ENCODE results near the gene PIK3R6.
A peak's percentile ranks its signal among the peaks of the same experiment; 100 is the strongest.
"Not testable (repeated sequence)": the region's sequence is repeated elsewhere in the genome, so short reads cannot be mapped to it uniquely, and the experiment has no call there.

The PIK3R6 gene

GRCh38 chr17:8888704-8889302, 21.3 kb upstream of the PIK3R6 start:
- no peak overlapping the region for H3K4me3 ChIP-seq (ENCODE audit: control insufficient read depth, low read depth, low read length)
- TF ChIP-seq CTCF (conservative IDR thresholded peaks at IDR 0.05; ENCODE audit: control insufficient read depth, insufficient read depth, low read depth, low read length) = no peak
- DNase-seq (ENCODE audit: low read depth) = no peak

GRCh38 chr17:8887834-8888703, 20.6 kb upstream of the PIK3R6 start:
- peak; percentile 46 for TF ChIP-seq CTCF (conservative IDR thresholded peaks at IDR 0.05; ENCODE audit: control insufficient read depth, insufficient read depth, low read depth, low read length)
- peak; percentile 49 for DNase-seq (ENCODE audit: low read depth)
- H3K4me3 ChIP-seq (ENCODE audit: control insufficient read depth, low read depth, low read length) = no peak overlapping the region

- no peak for TF ChIP-seq CTCF (conservative IDR thresholded peaks at IDR 0.05; ENCODE audit: control insufficient read depth, insufficient read depth, low read depth, low read length)
- no peak for DNase-seq (ENCODE audit: low read depth)
Observed at GRCh38 chr17:8887301-8887700, 19.8 kb upstream of the PIK3R6 start.

GRCh38 chr17:8885967-8886684, 18.7 kb upstream of the PIK3R6 start:
- no peak overlapping the region for H3K4me3 ChIP-seq (ENCODE audit: control insufficient read depth, low read depth, low read length)
- no peak for TF ChIP-seq CTCF (conservative IDR thresholded peaks at IDR 0.05; ENCODE audit: control insufficient read depth, insufficient read depth, low read depth, low read length)
- no peak for DNase-seq (ENCODE audit: low read depth)

More at GRCh38 chr17:8887301-8887700, 19.8 kb upstream of the PIK3R6 start:
- H3K4me3 ChIP-seq (ENCODE audit: control insufficient read depth, low read depth, low read length) = no peak overlapping the region

- H3K4me3 ChIP-seq (ENCODE audit: control insufficient read depth, low read depth, low read length) = not testable (repeated sequence)
- peak; percentile 11 for DNase-seq (ENCODE audit: low read depth)
Observed at GRCh38 chr17:8885163-8885966, 17.9 kb upstream of the PIK3R6 start.

GRCh38 chr17:8884336-8884990, 17.0 kb upstream of the PIK3R6 start:
- no peak overlapping the region for H3K4me3 ChIP-seq (ENCODE audit: control insufficient read depth, low read depth, low read length)
- TF ChIP-seq CTCF (conservative IDR thresholded peaks at IDR 0.05; ENCODE audit: control insufficient read depth, insufficient read depth, low read depth, low read length) = no peak
- DNase-seq (ENCODE audit: low read depth) = no peak
